K562 (cell line): Measurements from ENCODE around the gene GGNBP2. TPM values are rescaled to one million over a fixed set of nuclear protein-coding genes. Genes with fewer than 3 reads are reported as not detected.

Experiments used
- ATAC-seq: fragments of 200-7000 bp; cut with Tn5 transposase; 3 replicates; pipeline ENCODE4 v1.9.1; 2020; ENCODE audit warnings: moderate library complexity
- BruUV-seq: library from RNA; stranded (reverse); fragments of 400-500 nt; replicated peaks from 2 replicates; lab custom pipeline; 2021; lab: Mats Ljungman, UMichigan
- CTCF ChIA-PET: fragments of 300-600 bp; formaldehyde crosslinking; extraction: SDS; loops from one replicate; lab custom pipeline; 2021; ENCODE audit warnings: low intra/inter-chr PET ratio; lab: Yijun Ruan, JAX
- POLR2A ChIA-PET: fragments of 300-600, 350-650 bp; sonication (Branson Sonifier 250); formaldehyde crosslinking; extraction: SDS; loops from one replicate; lab custom pipeline; 2021; ENCODE audit warnings: antibody characterized with exemption, inconsistent platforms; lab: Yijun Ruan, JAX
- DNase-seq, 4 experiments: peaks; one replicate each; pipeline versions ENCODE4 v3.0.0 to v3.0.0-alpha.2; 2011 to 2018; ENCODE audit warnings: low spot score in 3 of 4, mixed read lengths in 3 of 4; ENCODE audit errors: extremely low read depth in 1 of 4
- FAIRE-seq: peaks from 2 replicates; lab custom pipeline; 2011; peaks lifted over from hg19 to GRCh38; lab: Jason Lieb, UNC
- H2AFZ ChIP-seq: 2 replicates; pipeline ENCODE4 v1.6.0; 2011; ENCODE audit warnings: low read depth, low read length, control low read depth, inconsistent platforms
- H3K27ac ChIP-seq: fragments of 200-600 bp; 3 replicates; pipeline ENCODE4 v1.8.0; 2011; ENCODE audit warnings: low read depth, mild to moderate bottlenecking, control low read depth, inconsistent platforms, low read length, moderate library complexity, mixed read lengths; ENCODE audit errors: extremely low read depth
- H3K27me3 ChIP-seq, 2 experiments: fragments of 300-600 bp in 1 of 2; 2 replicates in 1 of 2; 3 replicates in 1 of 2; pipeline versions ENCODE4 v1.6.0 to v1.8.0; 2011; ENCODE audit warnings: inconsistent platforms in 2 of 2, low read length in 2 of 2, mild to moderate bottlenecking in 1 of 2, mixed read lengths in 1 of 2, moderate library complexity in 1 of 2; ENCODE audit not compliant: control insufficient read depth in 2 of 2, insufficient read depth in 2 of 2
- H3K36me3 ChIP-seq: fragments of 300-600 bp; 3 replicates; pipeline ENCODE4 v1.8.0; 2011; ENCODE audit warnings: mild to moderate bottlenecking, low read length, inconsistent platforms; ENCODE audit not compliant: control insufficient read depth, insufficient read depth
- H3K4me1 ChIP-seq, 2 experiments: fragments of 200-600 bp in 1 of 2; replicated peaks in 1 of 2; 2 replicates in 1 of 2; 3 replicates in 1 of 2; pipeline versions ENCODE4 v1.5.1 to v1.8.0; 2011; ENCODE audit warnings: inconsistent platforms in 2 of 2, low read length in 2 of 2, mild to moderate bottlenecking in 1 of 2, mixed read lengths in 1 of 2, moderate library complexity in 1 of 2; ENCODE audit not compliant: control insufficient read depth in 2 of 2, insufficient read depth in 2 of 2
- H3K4me2 ChIP-seq: 2 replicates; pipeline ENCODE4 v1.6.1; 2011; ENCODE audit warnings: low read length, control low read depth, inconsistent platforms, mixed read lengths; ENCODE audit not compliant: insufficient read depth
- H3K4me3 ChIP-seq: fragments of 200-600 bp; sonication (generic), shearing (Covaris generic); 2 replicates; pipeline ENCODE4 v1.5.1; 2016; ENCODE audit warnings: control low read depth, inconsistent platforms
- H3K79me2 ChIP-seq: fragments of 200-600 bp; 3 replicates; pipeline ENCODE4 v1.8.0; 2011; ENCODE audit warnings: low read length, inconsistent platforms; ENCODE audit not compliant: control insufficient read depth, insufficient read depth
- H3K9ac ChIP-seq, 2 experiments: 2 replicates each; pipeline versions ENCODE4 v1.6.0 to v1.6.1; 2011; ENCODE audit warnings: low read depth in 2 of 2, low read length in 2 of 2, control low read depth in 1 of 2, inconsistent platforms in 1 of 2, mild to moderate bottlenecking in 1 of 2, mixed read lengths in 1 of 2; ENCODE audit not compliant: insufficient read depth in 1 of 2
- H3K9me1 ChIP-seq: one replicate; pipeline ENCODE4 v1.6.0; 2011; ENCODE audit warnings: inconsistent platforms, mild to moderate bottlenecking, low read length, moderate library complexity; ENCODE audit not compliant: control insufficient read depth, insufficient read depth
- H3K9me3 ChIP-seq: replicated peaks from 2 replicates; pipeline ENCODE4 v1.5.1; 2011; ENCODE audit warnings: low read depth, low read length, inconsistent platforms; ENCODE audit not compliant: control insufficient read depth, insufficient read depth
- H4K20me1 ChIP-seq: replicated peaks from 2 replicates; pipeline ENCODE4 v1.6.1; 2011; ENCODE audit warnings: low read length, inconsistent platforms, mixed read lengths; ENCODE audit not compliant: control insufficient read depth, insufficient read depth
- ILF3 ChIP-seq: fragments of 450-650 bp; IDR thresholded peaks from 2 replicates; pipeline ENCODE4 v1.6.1; 2018; ENCODE audit warnings: antibody characterized with exemption, mild to moderate bottlenecking, moderate library complexity, borderline replicate concordance
- POU5F1 ChIP-seq: fragments of 150-350 bp; IDR thresholded peaks from 2 replicates; pipeline ENCODE4 v1.6.1; 2014; ENCODE audit warnings: borderline replicate concordance, low read length, low read depth, mild to moderate bottlenecking; ENCODE audit not compliant: partially characterized antibody
- RBM22 ChIP-seq: fragments of 200-400 bp; formaldehyde crosslinking; IDR thresholded peaks from 2 replicates; pipeline ENCODE4 v1.6.1; 2018; ENCODE audit warnings: low read length, low read depth; ENCODE audit not compliant: poor library complexity, severe bottlenecking
- U2AF1 ChIP-seq: fragments of 200-400 bp; formaldehyde crosslinking; optimal IDR thresholded peaks from 2 replicates; pipeline ENCODE3; 2017; ENCODE audit warnings: mild to moderate bottlenecking, low read depth, low read length, moderate library complexity
- XRCC4 ChIP-seq: IDR thresholded peaks from one replicate; pipeline ENCODE4 v1.6.1; 2011; ENCODE audit not compliant: insufficient read depth, insufficient read length; ENCODE audit errors: extremely low read depth
- ZNF124 ChIP-seq: sonication (generic); formaldehyde crosslinking; IDR thresholded peaks from 2 replicates; pipeline ENCODE4 v1.8.1; 2022; ENCODE audit warnings: missing genetic modification reagents
- ZNF395 ChIP-seq: fragments of 200-800 bp; sonication (Bioruptor generic); IDR thresholded peaks from 2 replicates; pipeline ENCODE4 v1.6.1; 2017; ENCODE audit warnings: missing genetic modification characterization, missing compliant biosample characterization
- WGBS: fragments of 100-300 bp; shearing (Covaris generic); methylation state at CpG from one replicate; pipeline ENCODE4 v1.1.6; 2016; ENCODE audit warnings: low coverage, mixed read lengths; ENCODE audit not compliant: insufficient coverage; ENCODE audit errors: missing lambda C conversion rate; 5-methylcytosine and 5-hydroxymethylcytosine counted together
- in situ Hi-C: fragments of 300-500 bp; cut with MboI; formaldehyde crosslinking; loops from 4 replicates; pipeline ENCODE4 v1.15.0; 2018; ENCODE audit warnings: inconsistent platforms, mixed read lengths
- intact Hi-C: fragments of 100-400 bp; cut with micrococcal nuclease; formaldehyde crosslinking; loops from 2 replicates; pipeline ENCODE4 v1.14.2; 2022
- polyA plus RNA-seq, 8 experiments: library from polyadenylated mRNA; depleted of rRNA in 4 of 8; stranded (reverse) in 5 of 8; unstranded in 3 of 8; fragments of >200 nt; fragmentation: Nextera tagmentation in 2 of 8; fragmentation: Illumina TruSeq in 1 of 8; extraction: Ambion mirVana in 2 of 8; extraction: Trizol in 1 of 8; gene quantifications; 2 replicates each; pipeline versions ENCODE4 v1.2.1 to v1.2.3, GENCODE V29; 2011 to 2014; ENCODE audit warnings: inconsistent platforms in 1 of 8, missing spikeins in 1 of 8
- total RNA-seq, 7 experiments: library from RNA; depleted of rRNA in 6 of 7; stranded (reverse); fragments of >200 nt in 6 of 7; fragmentation: Illumina TruSeq in 2 of 7; extraction: Trizol in 2 of 7; gene quantifications; 2 replicates each; pipeline versions ENCODE4 v1.2.1 to v1.2.3, GENCODE V29; 2011 to 2021; ENCODE audit warnings: low replicate concordance in 1 of 7

Gene GGNBP2
- total and polyA plus RNA-seq, 9 of the 15 experiments (the other 6 are each of a cell fraction or from before 2014, with no cell fraction given), result 35.7 to 96.6 (median 64.1) TPM

- H3K4me1 ChIP-seq, result peaks cover 0 to 6% of the 10 kb centered on the region in 2 experiments; a peak in 2 of 5 replicates
- no peak overlapping the region for H3K27ac ChIP-seq
- H2AFZ ChIP-seq, result no peak overlapping the region
- H3K9me3 ChIP-seq, result no peaks in the 10 kb centered on the region
- no TSS peak for BruUV-seq
- no peak overlapping the region for H3K4me3 ChIP-seq
- ChIA-PET CTCF (no interaction called here), POLR2A (interaction anchor here (0.6 to 1.4 kb wide), 2 partner anchors 10 to 11 kb away, joined by 3 read pairs; no protein-coding TSS in a partner anchor)
- no peaks in the 10 kb centered on the region for H4K20me1 ChIP-seq
- FAIRE-seq, result no peak
- no peak for ATAC-seq
- H3K9ac ChIP-seq, result no peak overlapping the region
- peaks cover 74% of the 10 kb centered on the region for H3K36me3 ChIP-seq
- no peaks in the 10 kb centered on the region for H3K27me3 ChIP-seq
- H3K9me1 ChIP-seq, result no peaks in the 10 kb centered on the region
- in situ Hi-C loops (no loop called here), intact Hi-C loops (no loop called here)
- 87% methylated on average over 4 of the region's 12 CpGs for WGBS
- H3K79me2 ChIP-seq, result peaks cover 26% of the 10 kb centered on the region
- H3K4me2 ChIP-seq, result no peak overlapping the region
- no peak for DNase-seq
- TF ChIP-seq XRCC4, result no peak
- no peak for TF ChIP-seq ZNF395 (CRISPR knock-in tag)
- no peak for TF ChIP-seq ZNF124 (CRISPR knock-in tag)
- no peak for TF ChIP-seq ILF3
- no peak for TF ChIP-seq POU5F1
- peak; percentile 35 for TF ChIP-seq RBM22
- TF ChIP-seq U2AF1, result no peak
These were observed 30.3 kb downstream of the GGNBP2 start for GRCh38 chr17:36575028-36575427.
